NCI-H510A treated with DMSO at 0.1 percent for 48 hours (cell line): ENCODE data around the gene IL1RAPL2.
"Not testable (repeated sequence)": the region's sequence is repeated elsewhere in the genome, so short reads cannot be mapped to it uniquely, and the experiment has no call there.

Source experiments
- DNase-seq: peaks from one replicate; lab custom pipeline; 2025; lab: John Stamatoyannopoulos, UW

Gene IL1RAPL2

DNA sequence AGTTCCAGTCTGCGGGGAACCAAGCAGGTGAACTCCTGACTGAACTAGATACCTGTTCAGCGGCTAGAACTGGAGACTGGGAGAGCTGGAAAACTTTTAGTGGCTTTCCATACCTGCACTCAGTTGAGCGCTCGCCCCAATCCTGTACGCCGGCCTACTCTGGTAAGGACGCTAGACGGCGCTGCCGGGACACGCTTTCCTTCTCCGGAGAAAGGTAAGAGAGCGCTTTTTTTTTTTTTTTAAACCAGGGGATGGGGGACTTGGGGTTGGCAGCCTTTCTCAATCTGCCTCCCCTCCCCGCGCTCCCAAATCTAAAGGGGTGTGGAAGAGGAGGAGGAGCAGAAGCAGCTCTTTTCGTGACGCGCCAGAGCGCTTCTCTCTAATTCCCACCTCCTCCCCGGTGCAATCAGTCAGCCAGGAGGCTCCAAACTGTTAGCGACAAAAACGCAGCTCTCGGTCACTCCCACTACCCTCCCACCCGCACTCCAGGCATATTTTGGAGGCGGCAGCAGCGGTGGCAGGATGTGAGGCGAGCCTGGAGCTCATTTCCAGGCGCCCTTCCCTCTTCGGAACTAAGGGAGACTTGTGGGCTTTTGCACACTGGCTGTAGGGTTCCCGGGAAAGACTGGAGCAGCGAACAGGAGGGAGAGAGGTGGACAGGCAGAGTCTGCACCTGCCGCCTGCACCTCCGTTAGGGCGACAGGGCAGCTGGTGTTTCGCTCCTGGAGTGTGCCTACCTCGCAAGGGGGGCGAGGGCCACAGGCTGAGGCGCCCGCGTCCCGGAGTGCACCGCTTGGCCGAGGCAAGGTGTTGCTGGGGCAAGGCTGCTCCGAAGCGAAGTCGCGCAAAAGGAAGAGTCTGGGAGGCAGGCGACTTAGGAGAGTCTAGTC lies at the start of gene IL1RAPL2:
Gene IL1RAPL2, plus strand, starts transcription at position 409 of the 890 bp plus-strand sequence.
- DNase-seq, result peak; percentile 40

GRCh38 chrX:104522386-104522785 lies 43.6 kb upstream of the IL1RAPL2 start:
- no peak for DNase-seq

DNA sequence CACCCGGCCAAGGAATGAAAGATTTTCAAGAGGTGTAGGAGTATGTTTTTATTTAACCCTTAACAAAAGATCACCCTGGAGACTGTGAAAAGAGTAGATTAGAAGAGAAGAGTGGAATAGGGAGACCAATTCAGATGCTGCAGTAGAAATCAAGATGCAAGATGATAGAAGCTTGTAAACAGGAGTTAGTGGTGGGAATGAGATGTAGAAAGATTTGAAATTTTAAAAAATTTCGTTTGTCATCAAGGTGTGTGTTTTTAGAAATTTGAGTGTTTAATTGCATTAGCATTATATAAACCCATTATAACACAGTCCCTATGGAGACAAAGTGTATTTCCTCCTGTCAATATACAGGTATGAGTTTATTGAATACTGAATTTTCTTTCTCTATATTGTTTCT lies 42.1 kb upstream of the IL1RAPL2 start:
- DNase-seq, result no peak

- DNase-seq, result no peak
Measured at GRCh38 chrX:104539081-104539480, 26.9 kb upstream of the IL1RAPL2 start.

DNA sequence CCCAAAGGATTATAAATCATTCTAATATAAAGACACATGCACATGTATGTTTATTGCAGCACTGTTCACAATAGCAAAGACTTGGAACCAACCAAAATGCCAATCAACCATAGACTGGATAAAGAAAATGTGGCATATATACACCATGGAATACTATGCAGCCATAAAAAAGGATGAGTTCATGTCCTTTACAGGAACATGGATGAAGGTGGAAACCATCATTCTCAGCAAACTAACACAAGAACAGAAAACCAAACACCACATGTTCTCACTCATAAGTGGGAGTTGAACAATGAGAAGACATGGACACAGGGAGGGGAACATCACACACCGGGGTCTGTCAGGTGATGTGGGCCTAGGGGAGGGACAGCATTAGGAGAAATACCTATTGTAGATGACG lies 23.6 kb upstream of the IL1RAPL2 start:
- not testable (repeated sequence) for DNase-seq

- DNase-seq, result no peak
Measured at GRCh38 chrX:104564335-104564734, 1.7 kb upstream of the IL1RAPL2 start.

DNA sequence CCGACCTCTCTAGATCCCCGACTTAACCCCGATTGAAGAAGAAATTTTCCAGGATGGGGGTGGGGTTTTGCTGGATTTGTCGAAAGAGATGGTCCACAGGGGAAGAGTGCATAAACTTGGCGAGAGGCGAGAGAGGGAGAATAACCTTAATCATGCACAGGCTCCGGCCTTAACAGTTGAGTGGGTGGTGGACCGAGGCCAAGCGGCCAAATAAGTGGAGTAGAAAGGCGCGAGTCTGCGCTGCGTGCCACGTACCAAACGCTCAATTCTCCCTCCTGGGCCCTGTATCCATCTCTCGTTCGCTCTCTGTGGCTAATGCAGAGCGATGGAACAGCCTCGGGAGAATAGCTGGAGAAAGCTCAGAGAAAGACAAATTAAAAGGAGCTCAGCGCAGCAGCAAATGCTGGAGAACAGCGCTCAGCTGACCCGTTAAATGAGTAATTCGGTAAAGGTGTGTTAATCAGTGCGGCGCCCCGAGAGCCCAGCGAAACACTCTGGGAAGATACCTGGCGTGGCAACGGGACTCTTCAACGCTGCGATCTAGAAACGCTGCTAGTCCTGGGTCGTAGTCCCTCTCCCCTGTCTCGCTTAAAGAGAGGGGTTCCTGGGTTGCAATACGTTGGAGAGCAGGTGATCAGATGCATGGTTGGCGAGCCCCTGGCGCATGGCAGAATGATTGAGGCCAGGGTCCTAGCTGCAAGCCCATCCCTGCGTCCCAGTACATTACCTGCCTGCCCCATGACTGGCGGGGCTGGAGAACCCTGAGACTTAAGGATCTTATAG lies 887 bp upstream of the IL1RAPL2 start:
- no peak for DNase-seq

DNA sequence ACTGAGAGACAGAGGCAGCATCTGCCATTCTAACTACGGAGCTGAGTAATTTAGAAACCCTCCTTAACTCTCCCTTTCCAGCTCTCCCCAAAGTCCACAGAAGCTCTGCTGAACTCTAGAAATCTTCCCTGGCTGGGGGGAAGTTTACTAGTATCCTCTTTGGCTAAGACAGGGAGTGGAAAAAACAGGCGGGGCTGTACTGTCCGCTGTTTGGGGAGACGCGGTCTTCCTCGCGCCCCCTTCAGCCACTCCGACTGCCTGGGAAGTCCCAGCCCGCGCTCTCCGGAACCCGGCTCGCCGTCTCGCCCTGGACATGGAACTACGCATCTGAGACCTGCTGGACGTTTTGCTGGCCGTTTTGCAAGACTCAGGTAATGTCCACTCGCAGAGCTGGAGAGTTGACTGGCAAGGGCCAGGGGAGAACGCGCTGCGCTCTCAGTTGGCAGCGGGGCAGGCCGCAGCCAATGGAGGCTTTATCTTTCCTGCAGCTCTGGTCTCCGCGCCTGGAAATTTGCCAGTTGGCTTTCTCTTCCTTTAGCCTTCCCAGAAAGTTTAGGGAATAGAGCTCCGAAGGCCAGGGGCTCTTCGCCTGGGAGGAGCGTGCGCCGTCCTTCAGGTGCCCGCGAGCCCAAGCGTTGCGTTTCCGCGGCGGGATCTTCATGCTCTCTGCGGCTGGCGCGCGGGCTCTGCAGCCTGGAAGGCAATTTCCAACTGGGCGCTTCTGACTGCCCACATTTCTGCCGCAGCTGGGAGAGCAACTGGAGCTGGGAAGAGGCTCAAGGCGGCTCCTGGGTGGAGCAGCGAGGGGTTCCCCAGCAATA lies 892 bp downstream of the IL1RAPL2 start:
- DNase-seq, result no peak

DNA sequence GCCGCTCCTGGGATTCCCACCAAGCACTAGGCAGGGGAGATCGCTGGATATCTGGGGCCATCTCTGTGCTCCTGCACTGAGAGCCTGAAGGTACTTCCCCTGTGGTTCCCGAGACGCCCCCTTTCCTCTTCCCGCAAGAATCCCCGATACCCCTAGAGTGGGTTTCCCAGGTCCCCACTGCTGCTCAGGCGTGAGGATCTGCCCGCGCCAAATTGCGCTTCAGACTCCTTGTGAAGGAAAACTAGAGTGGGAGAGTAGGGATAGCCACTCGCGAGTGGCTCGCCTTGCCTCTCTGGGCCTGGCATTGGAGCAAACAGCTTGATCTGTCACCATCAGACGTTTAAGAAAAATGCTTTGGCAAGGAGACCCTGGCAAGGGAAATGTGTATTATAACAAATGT lies 1.5 kb downstream of the IL1RAPL2 start:
- no peak for DNase-seq

DNA sequence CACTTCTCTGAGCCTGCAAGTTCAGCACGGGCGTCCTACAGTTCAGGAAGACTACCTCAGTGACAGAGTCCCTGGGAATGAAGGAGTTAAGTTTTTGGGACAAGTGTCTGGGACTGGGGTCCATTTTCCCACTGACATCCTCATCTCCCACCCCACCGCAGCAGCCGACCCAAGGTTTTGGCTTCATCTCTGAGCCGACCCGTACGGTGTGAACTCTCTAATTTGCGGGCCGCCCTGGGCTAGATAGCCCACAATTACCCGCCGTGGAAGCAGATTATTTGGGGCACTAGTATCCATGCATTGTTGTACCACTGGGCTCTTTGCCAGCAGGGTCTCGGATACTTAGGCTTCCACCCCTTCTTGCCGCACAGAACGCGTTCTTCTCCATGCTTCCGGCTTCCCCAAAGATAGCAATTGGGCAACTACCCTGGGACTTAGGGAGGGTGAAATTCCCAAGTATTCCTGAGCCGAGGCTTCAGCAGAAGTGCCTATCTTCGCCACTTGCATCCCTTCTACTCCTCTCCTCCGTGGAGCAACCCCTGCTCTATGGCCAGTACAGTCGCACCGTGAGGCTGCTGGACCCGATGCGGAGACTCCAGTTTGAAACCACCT lies 2.4 kb downstream of the IL1RAPL2 start:
- DNase-seq, result no peak

DNA sequence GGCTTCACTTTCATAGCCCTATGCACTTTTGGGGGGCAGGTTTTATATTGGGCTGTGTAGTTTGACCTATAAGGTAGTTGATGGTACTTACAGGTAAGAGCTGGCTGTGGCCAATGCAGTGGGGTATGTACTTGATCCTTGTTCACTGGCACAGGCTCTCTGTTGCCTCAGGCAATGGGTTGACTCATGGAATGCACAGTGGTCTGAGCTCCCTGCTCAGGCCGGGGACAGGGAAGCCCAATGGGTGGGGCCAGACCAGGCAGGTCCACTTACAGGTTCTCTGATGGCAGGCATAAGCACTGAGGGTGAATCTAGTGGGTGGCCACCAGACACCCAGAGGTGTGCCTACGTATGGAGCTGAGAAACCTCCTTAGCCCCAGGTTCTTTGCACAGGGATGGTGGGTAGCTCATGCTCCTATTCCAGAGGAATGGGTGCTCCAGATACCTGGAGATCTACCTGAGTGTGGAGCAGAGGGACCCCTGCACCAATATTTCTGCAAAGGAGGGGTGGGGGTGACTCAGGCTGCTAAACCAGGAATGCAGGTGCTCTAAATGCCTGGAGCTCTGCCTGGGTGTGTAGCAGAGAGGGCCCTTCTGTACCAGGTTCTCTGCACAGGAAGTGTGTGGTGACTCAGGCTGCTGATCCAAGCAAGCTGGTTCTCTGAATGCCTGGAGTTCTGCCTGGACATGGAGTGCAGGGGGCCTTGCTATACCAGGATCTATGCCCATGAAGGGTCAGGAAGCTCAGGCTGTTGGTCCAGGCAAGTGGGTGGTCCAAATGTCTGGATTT lies 52.3 kb downstream of the IL1RAPL2 start:
- DNase-seq, result no peak

- DNase-seq, result no peak
Measured at GRCh38 chrX:104621781-104622180, 55.8 kb downstream of the IL1RAPL2 start.

DNA sequence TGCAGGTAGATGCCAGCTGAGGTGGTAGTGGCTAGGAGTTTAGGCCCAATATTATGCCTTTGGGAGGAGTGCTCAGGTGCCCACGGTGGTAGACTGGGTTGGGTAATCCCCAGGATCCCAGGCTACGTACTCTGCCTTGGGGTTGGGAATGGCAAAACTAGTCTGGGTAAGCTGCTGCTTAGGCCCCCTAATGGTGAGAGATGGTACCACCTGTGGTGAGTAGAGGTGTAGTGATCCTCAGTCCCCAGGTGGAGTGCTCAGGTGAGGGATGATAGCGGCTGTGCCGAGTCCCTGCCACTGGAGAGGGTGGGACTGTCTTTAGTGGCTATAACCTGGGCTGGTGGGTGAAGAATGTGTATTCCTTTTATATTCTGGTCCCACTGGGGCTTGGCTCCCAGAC lies 75.2 kb downstream of the IL1RAPL2 start:
- DNase-seq, result no peak

- DNase-seq, result no peak
Measured at GRCh38 chrX:104647084-104647483, 81.1 kb downstream of the IL1RAPL2 start.

GRCh38 chrX:104659005-104659744 lies 93.2 kb downstream of the IL1RAPL2 start:
- no peak for DNase-seq

GRCh38 chrX:104660092-104660491 lies 94.1 kb downstream of the IL1RAPL2 start:
- DNase-seq, result no peak

DNA sequence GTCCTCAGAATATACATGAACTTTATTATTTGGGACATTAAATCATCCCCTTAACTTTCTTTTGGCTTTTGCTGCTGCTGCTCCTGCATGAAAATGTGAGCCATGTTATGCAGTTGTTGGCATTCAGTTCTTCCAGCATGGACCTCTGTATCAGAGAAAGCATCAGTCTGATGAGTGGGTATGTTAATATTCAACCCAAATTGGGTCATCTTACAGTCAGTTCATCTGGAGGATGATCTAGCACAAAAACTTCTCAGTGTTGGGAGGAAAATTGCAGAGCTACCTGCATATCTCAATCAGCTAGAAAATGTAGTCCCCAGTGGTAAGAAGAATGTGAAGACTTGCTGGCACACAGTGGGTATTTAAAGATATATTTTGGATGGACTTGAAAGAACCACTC lies 96.7 kb downstream of the IL1RAPL2 start:
- DNase-seq, result no peak

- no peak for DNase-seq
Measured at GRCh38 chrX:104665691-104666090, 99.7 kb downstream of the IL1RAPL2 start.

DNA sequence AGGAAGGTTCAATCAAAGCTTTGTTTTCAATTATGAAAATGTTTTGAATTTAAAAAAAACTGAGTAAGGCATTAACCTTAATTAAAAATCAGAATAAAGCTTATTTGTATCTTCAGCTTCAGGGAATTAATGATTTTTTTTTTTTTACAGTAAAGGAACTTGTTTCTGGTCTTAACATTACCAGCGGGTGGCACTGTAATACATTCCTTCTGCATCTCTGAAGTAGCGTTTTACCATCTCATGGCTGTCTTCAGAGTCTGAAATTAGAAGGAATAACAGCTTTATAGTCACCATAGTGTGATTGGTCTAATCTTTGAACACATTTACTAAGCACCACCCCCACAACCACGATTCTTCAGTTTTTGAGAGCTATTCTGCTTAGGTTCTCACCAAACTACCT lies 102.6 kb downstream of the IL1RAPL2 start:
- DNase-seq, result no peak

DNA sequence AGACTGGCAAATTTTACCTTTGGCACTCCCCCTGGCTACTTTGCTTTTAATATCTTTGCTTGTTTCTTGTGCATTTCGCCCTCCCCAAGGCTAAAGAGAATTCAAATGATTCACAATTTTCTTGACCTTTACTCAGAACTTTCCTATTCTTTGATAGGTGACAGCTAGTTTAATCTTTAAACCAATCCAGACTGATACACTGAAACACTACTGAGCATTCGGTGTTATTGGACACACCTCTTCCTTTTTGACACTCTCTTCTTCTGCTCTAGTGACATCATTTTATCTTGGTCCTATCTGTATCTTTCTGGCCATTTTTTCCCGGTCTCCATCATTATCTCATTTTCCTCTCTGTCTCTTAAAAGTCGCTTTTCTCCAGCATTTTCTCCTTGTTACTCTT lies 103.1 kb downstream of the IL1RAPL2 start:
- DNase-seq, result no peak
